NCI-H1930 (cell line): Measurements from ENCODE around the gene NRXN3.

Experiments used
- DNase-seq, 2 experiments: peaks; one replicate each; lab custom pipeline; 2025; lab: John Stamatoyannopoulos, UW

Gene NRXN3

DNA sequence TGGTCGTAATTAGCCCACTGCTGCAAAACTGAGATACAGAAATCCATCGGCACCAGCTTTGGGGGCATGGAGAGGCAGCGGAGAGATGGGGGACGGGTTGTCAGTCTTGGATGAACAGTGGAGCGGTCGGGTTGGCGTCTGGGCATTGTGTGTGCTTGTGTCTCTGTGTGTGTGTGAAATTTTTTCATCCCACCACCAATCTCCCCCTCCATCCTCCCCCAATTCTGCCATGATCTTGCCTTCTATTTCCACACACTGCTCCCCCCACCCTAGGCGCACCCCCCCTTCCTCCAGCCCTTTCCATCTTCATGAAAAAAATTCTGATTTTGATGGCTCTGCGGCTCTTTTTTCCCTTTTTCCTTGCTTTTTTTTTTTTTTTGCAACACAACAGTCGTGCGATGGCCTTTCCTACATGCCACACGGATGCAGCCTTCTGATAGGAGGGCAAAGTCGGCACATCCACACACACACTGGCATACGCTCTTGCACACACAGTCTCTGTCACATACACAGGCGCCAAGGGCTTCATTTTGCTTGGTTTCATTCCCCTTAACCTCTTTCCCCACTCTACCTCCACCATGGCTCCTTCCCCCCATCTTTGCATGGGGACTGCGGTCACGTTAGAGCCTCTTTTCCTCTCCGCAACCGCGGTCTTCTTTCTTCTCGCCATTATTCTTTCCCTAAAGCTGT lies 3.3 kb downstream of the NRXN3 start:
- no peak for DNase-seq

DNA sequence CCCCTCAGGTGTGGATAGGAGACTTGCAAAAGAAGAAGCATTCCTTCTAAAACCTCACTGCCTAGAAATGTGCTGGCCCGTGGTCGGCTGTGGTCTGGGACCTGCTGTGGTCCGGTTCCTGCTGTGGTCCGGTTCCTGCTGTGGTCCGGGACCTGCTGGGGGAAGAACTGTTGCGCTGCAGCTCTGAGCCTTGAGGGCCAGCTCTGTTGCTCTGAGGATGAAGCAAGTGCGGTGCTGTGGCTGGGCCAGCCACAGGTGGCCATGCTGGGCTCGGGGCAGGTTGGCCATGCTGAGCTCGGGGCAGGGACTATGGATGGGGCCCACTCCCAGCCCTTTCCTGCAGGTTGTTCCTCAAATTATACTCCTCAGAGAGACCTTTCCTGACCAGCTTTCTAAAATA lies 5.2 kb downstream of the NRXN3 start:
- no peak for DNase-seq

GRCh38 chr14:78178071-78178470 lies 7.9 kb downstream of the NRXN3 start:
- no peak for DNase-seq

- no peak for DNase-seq
Observed at GRCh38 chr14:78178971-78179370, 8.8 kb downstream of the NRXN3 start.

DNA sequence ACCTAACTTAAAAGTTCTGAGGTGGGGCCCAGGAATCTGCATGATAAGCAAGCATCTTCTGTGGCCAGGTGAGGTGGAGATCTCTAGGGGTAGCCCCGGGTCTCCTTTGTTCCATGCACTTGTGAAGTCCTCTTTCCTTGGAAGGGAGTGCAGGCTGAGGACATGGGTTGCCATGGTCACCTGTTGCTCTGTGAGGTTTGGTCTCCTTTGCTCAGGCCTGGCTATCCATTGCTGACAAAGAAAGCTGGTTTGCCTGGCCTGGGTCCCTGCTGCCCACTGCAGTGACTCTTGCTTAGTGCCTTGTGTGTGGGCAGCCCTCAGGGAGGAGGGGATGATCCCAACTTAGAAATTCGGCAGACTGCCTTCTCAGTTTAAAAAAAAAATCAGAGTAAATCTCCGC lies 11.1 kb downstream of the NRXN3 start:
- no peak for DNase-seq

GRCh38 chr14:78182722-78183121 lies 12.5 kb downstream of the NRXN3 start:
- DNase-seq = no peak

DNA sequence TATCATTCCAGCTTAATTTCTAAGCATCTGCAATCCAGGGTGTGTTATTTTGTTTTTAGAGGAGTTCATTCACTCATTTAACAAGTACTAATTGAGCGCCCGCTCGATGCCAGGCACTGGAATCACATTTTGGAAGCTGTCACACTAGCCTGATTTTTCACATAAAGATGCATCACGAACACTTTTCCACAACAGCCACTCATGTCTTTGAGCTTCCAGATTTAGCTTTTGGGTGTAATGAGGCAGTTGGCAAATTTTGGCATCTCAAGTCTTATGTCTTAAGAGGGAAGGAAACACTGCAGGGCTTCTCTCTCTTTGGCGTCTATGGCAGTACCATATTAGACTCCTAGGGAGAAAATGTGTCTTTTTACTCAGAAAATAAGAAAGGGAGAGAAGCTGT lies 14.0 kb downstream of the NRXN3 start:
- DNase-seq = no peak

DNA sequence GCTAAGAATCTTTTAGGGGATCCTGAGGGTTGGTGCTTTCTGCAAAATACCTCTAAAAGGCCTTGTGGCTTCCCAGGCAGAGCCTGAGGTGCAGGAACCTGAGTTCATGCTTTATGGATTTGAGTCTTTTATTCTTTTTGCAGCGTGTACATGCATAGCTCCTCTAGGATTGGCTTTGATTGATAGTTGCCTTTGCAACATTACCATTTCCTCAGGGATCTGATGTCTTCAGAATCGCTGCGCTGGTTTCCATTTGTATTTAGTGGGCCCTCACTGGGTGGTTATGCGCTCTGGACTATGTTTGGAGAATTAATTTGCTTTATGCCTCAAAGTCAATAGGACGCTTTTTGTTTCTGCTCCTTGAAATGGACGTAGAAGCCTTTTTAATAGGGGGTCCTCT lies 16.1 kb downstream of the NRXN3 start:
- no peak for DNase-seq

DNA sequence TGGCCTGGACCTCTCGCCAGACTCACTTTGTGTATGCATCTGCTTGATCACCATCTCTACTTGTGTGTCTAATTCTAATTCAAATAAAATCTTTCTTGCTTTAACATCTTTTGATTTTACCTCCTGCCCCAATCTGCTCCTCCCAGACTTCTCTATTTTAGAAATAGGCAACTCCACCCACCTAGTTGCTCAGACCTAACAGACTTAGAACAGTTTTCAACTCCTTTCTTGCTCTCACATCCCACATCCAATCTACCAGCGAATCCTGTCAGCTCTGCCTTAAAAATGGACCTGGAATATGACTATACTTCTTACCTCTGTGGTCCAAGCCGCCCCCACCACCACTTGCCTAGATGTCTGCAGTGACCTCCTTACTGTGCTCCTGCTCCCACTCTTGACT lies 18.7 kb downstream of the NRXN3 start:
- no peak for DNase-seq

DNA sequence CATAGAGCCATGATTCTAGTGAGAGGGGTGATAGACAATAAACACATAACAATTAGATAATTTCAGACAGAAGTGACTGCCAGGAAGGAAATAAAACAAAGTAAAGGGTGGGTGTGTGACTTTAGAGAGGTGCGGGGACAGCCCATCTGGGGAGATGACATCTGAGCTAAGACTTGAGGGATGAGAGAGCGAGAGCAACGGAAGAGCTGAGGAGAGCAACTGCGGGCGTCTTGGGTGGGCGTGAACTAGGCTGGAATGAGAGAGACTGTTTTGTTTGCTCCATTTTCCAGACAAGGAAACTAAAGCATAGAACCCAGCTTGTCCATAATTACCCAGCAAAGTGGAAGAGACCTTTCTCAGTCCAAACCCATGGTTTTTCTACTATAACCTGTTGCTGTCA lies 25.3 kb downstream of the NRXN3 start:
- DNase-seq = no peak

GRCh38 chr14:78196323-78196722 lies 26.1 kb downstream of the NRXN3 start:
- DNase-seq = no peak

- no peak for DNase-seq
Observed at GRCh38 chr14:78197051-78197450, 26.9 kb downstream of the NRXN3 start.

DNA sequence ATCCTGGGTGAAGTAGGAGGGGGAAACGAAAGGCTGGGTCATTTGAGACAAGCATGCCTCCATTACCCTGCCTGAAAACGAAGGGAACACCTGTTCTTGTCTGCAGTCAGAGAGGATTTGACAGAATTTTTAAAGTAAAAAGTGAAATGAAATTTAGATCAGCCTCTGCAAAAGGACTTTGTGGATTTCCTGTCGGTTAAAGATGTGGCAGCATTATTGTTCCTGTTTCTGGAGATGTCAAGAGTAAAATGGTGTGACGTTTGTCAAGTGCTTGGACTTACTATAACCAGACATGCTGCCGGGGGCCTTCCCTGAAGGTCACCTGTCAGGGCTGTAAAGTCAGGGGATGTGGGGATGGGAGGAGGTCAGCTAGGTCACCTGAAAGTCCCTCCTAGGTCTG lies 32.0 kb downstream of the NRXN3 start:
- no peak for DNase-seq

- DNase-seq = peak; percentile 52 to 55
Observed at GRCh38 chr14:78202976-78203375, 32.8 kb downstream of the NRXN3 start.

DNA sequence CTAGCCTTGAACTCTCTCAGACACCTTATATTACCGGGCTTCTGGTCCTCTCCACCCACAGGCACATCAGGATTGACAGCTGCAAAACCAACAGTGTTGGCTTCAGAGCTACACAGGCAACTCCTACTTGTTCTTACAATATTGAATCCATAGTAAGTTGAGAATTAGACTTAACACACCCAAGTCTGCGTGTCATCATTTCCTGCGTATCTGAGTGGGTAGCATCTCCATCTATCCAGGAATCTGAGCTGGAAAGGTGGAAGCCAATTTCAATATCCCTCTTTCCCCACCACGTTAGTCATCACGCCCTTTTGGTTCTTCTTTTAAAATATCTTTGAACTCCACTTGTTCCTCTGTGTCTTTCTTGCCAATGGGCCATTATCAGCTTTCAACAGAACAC lies 37.2 kb downstream of the NRXN3 start:
- DNase-seq = no peak

DNA sequence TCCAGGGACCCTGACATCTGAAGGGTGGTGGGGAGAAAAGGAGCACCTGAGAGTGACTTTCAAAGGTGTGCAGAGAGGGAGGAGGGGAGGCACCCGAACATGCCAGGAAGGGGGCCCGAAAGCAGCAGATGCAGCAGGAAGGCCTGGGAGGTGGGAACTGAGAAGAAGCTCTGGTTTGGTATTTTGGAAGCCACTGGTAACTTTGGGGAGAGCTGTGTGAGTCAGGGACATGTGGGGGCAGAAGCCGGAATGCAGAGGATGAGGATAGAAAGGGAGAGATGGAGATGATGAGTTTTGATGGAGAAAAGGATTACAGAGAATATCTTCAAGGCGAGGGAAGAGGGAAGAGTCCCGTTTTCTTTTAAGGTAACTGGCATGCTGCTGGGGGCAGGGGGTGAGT lies 50.1 kb downstream of the NRXN3 start:
- no peak for DNase-seq

GRCh38 chr14:78222746-78223145 lies 52.6 kb downstream of the NRXN3 start:
- DNase-seq = no peak

DNA sequence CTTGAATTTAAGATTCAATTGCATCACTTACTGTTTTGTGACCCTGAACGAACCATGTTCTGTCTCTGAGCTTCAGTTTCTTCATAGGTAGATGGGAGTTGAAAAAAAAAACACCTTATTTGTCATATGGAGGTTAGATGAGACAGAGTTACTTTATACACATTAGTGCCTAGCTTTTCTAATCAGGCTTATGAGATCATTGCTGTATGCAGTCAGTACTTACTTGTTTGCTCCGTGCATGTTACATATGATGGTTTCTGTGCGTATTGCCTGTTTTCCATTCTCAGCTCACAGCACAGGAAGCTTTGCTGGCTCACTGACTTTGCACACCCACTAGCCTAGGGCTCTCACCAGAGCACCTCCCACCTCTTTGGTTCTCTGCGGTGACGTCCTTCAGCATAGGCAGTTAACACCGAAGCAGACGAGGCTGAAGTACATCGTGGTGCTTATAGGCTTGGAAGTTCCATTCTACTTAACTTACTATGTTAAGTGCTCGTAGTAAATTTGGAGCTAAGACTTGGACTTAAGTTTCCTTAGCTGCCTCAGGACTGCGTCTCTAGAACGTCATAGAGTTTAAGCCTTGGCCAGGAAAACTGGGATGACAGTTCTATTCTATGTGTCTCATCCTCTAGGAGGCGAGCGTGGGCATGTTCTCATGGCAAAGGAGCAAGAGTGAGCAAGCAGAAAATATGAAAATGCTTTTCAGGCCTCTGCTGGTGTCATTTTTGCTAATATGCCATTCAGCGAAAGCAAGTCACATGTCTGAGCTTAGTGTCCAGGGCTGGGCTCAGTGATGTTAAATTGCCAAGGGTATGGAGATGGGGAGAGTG lies 57.3 kb downstream of the NRXN3 start:
- no peak for DNase-seq

GRCh38 chr14:78228702-78229327 lies 58.6 kb downstream of the NRXN3 start:
- DNase-seq = no peak

GRCh38 chr14:78232231-78233000 lies 62.2 kb downstream of the NRXN3 start:
- peak; percentile 46 to 70 for DNase-seq

DNA sequence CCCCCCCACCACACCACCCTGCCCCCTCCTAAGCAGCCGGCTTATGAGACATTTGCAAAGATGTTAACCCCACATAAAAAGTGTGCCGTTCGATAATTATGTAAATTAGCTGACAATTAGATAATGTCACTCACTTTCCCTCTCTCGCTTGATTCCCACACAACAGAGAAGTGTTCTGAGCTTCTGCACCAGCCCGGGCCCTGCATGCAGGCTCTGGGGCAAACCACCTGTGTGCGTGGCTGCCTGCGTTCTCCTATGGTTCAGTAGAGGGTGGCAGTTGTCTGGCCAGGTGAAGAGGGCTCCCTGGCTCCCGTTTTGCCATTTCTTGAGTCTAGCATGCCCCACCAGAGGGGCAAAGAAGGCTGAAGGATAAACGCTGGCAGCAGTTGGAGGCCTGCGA lies 68.0 kb downstream of the NRXN3 start:
- no peak for DNase-seq

GRCh38 chr14:78240567-78240966 lies 70.4 kb downstream of the NRXN3 start:
- no peak for DNase-seq
